HepG2 (cell line): ENCODE results near the gene MYOC. TPM values are rescaled to one million over a fixed set of nuclear protein-coding genes. Genes with fewer than 3 reads are reported as not detected.

Source experiments
- CAMTA2 ChIP-seq: sonication (generic); formaldehyde crosslinking; IDR thresholded peaks from 2 replicates; pipeline ENCODE4 v1.4.0; 2020; ENCODE audit warnings: mild to moderate bottlenecking, missing genetic modification reagents, borderline replicate concordance
- KDM1A ChIP-seq: IDR thresholded peaks from 2 replicates; pipeline ENCODE4 v1.6.1; 2016; ENCODE audit warnings: missing compliant biosample characterization
- MYC ChIP-seq: sonication (generic); formaldehyde crosslinking; IDR thresholded peaks from 2 replicates; pipeline ENCODE4 v1.9.0; 2021; ENCODE audit warnings: missing genetic modification reagents, borderline replicate concordance
- MZF1 ChIP-seq: sonication (generic); formaldehyde crosslinking; IDR thresholded peaks from 2 replicates; pipeline ENCODE4 v1.8.1; 2023; ENCODE audit warnings: mild to moderate bottlenecking, missing genetic modification reagents, borderline replicate concordance
- SALL1 ChIP-seq: sonication (generic); formaldehyde crosslinking; IDR thresholded peaks from 2 replicates; pipeline ENCODE4 v1.8.0; 2022; ENCODE audit warnings: mild to moderate bottlenecking, missing genetic modification reagents
- ZBTB7B ChIP-seq: sonication (generic); formaldehyde crosslinking; IDR thresholded peaks from 2 replicates; pipeline ENCODE4 v1.4.0; 2020; ENCODE audit warnings: missing genetic modification reagents
- polyA plus RNA-seq, 8 experiments: library from polyadenylated mRNA; depleted of rRNA in 3 of 8; stranded (reverse) in 7 of 8; unstranded in 1 of 8; fragments of >200 nt; fragmentation: Illumina TruSeq in 4 of 8; extraction: Trizol in 4 of 8; gene quantifications; 2 replicates each; pipeline versions ENCODE4 v1.2.1 to v1.2.3, GENCODE V29; 2011 to 2016; ENCODE audit warnings: low read depth in 4 of 8, missing spikeins in 1 of 8, mixed read lengths in 1 of 8; ENCODE audit not compliant: insufficient read depth in 1 of 8
- total RNA-seq, 5 experiments: library from RNA; depleted of rRNA; stranded (reverse); fragments of >200 nt; fragmentation: Illumina TruSeq; extraction: Trizol; gene quantifications; 2 replicates each; pipeline ENCODE4 v1.2.3, GENCODE V29; 2016; ENCODE audit warnings: low read depth in 1 of 5
- TF ChIP-seq, protein P1 (sequence below): IDR thresholded peaks from 2 replicates; pipeline ENCODE4 v1.6.1; 2016; ENCODE audit warnings: low read depth, missing genetic modification reagents, missing compliant biosample characterization
- TF ChIP-seq, protein P2 (sequence below): sonication (generic); formaldehyde crosslinking; IDR thresholded peaks from 2 replicates; pipeline ENCODE4 v1.8.0; 2022; ENCODE audit warnings: mild to moderate bottlenecking, missing genetic modification reagents, moderate library complexity
- TF ChIP-seq, protein P3 (sequence below): sonication (generic); formaldehyde crosslinking; IDR thresholded peaks from 2 replicates; pipeline ENCODE4 v1.4.0; 2020; ENCODE audit warnings: mild to moderate bottlenecking, missing genetic modification reagents
- TF ChIP-seq, protein P4 (sequence below): sonication (generic); formaldehyde crosslinking; IDR thresholded peaks from 2 replicates; pipeline ENCODE4 v1.5.0; 2020; ENCODE audit warnings: mild to moderate bottlenecking, missing genetic modification reagents, moderate library complexity
- TF ChIP-seq, protein P5 (sequence below): sonication (generic); formaldehyde crosslinking; IDR thresholded peaks from 2 replicates; pipeline ENCODE4 v1.4.0; 2020; ENCODE audit warnings: missing genetic modification reagents

MYOC gene
- total and polyA plus RNA-seq, 2 of the 13 experiments (the other 11 are each of a cell fraction or from before 2014, with no cell fraction given) = not detected

DNA sequence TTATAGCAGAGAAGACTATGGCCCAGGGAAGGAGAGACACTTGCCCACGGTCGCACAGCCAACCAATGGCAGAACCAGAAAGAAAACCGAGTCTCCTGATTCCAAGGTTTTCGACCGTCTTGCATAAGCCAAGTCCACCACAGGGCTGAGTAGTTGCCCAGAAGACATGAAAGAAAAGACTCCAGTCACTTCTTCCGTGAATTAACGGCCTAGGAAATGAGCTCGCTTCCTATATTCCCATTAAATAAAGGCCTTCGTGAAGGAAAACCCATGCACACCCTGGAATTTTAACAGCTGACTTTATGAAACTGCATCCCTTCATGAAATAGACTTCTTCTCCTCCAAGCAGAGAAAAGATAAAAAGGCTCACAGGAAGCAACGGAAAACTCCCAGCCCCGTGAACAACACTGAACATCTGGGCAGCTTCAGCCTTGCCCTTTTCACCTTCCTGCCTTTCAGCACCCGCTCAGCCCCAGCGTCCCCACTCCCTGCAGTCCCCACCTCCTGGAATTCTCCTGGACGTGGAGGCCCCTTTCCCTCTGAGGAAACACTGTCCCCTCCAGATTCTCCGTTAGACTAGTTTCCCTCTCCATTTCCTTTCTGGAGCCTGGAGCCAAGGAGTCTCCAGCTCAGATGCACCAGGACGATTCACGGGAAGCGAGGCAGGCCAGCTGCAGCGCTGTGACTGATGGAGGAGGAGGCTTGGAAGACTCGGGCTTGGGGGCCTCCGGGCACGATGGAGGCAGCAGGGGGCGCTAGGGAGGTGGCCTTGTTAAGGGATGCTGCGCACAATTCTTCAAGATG, 2.7 kb upstream of the MYOC start (continued):
- TF ChIP-seq, protein P1, sequence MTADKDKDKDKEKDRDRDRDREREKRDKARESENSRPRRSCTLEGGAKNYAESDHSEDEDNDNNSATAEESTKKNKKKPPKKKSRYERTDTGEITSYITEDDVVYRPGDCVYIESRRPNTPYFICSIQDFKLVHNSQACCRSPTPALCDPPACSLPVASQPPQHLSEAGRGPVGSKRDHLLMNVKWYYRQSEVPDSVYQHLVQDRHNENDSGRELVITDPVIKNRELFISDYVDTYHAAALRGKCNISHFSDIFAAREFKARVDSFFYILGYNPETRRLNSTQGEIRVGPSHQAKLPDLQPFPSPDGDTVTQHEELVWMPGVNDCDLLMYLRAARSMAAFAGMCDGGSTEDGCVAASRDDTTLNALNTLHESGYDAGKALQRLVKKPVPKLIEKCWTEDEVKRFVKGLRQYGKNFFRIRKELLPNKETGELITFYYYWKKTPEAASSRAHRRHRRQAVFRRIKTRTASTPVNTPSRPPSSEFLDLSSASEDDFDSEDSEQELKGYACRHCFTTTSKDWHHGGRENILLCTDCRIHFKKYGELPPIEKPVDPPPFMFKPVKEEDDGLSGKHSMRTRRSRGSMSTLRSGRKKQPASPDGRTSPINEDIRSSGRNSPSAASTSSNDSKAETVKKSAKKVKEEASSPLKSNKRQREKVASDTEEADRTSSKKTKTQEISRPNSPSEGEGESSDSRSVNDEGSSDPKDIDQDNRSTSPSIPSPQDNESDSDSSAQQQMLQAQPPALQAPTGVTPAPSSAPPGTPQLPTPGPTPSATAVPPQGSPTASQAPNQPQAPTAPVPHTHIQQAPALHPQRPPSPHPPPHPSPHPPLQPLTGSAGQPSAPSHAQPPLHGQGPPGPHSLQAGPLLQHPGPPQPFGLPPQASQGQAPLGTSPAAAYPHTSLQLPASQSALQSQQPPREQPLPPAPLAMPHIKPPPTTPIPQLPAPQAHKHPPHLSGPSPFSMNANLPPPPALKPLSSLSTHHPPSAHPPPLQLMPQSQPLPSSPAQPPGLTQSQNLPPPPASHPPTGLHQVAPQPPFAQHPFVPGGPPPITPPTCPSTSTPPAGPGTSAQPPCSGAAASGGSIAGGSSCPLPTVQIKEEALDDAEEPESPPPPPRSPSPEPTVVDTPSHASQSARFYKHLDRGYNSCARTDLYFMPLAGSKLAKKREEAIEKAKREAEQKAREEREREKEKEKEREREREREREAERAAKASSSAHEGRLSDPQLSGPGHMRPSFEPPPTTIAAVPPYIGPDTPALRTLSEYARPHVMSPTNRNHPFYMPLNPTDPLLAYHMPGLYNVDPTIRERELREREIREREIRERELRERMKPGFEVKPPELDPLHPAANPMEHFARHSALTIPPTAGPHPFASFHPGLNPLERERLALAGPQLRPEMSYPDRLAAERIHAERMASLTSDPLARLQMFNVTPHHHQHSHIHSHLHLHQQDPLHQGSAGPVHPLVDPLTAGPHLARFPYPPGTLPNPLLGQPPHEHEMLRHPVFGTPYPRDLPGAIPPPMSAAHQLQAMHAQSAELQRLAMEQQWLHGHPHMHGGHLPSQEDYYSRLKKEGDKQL (CRISPR knock-in tag) = no peak
- TF ChIP-seq, protein P2, sequence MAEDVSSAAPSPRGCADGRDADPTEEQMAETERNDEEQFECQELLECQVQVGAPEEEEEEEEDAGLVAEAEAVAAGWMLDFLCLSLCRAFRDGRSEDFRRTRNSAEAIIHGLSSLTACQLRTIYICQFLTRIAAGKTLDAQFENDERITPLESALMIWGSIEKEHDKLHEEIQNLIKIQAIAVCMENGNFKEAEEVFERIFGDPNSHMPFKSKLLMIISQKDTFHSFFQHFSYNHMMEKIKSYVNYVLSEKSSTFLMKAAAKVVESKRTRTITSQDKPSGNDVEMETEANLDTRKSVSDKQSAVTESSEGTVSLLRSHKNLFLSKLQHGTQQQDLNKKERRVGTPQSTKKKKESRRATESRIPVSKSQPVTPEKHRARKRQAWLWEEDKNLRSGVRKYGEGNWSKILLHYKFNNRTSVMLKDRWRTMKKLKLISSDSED (CRISPR knock-in tag) = no peak
- TF ChIP-seq ZBTB7B (CRISPR knock-in tag) = no peak
- TF ChIP-seq MYC (CRISPR knock-in tag) = peak; percentile 19; the same call in 1 of the 2 replicates
- 0 out of 2 replicates have a peak, but pooled peaks have one; percentile 15 for TF ChIP-seq KDM1A (CRISPR knock-in tag)
- TF ChIP-seq MZF1 (CRISPR knock-in tag) = no peak
- TF ChIP-seq, protein P3, sequence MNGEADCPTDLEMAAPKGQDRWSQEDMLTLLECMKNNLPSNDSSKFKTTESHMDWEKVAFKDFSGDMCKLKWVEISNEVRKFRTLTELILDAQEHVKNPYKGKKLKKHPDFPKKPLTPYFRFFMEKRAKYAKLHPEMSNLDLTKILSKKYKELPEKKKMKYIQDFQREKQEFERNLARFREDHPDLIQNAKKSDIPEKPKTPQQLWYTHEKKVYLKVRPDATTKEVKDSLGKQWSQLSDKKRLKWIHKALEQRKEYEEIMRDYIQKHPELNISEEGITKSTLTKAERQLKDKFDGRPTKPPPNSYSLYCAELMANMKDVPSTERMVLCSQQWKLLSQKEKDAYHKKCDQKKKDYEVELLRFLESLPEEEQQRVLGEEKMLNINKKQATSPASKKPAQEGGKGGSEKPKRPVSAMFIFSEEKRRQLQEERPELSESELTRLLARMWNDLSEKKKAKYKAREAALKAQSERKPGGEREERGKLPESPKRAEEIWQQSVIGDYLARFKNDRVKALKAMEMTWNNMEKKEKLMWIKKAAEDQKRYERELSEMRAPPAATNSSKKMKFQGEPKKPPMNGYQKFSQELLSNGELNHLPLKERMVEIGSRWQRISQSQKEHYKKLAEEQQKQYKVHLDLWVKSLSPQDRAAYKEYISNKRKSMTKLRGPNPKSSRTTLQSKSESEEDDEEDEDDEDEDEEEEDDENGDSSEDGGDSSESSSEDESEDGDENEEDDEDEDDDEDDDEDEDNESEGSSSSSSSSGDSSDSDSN (CRISPR knock-in tag) = peak; percentile 25; the same call in 1 of the 2 replicates
- TF ChIP-seq SALL1 = 0 out of 2 replicates have a peak, but pooled peaks have one; percentile 18
- TF ChIP-seq, protein P4, sequence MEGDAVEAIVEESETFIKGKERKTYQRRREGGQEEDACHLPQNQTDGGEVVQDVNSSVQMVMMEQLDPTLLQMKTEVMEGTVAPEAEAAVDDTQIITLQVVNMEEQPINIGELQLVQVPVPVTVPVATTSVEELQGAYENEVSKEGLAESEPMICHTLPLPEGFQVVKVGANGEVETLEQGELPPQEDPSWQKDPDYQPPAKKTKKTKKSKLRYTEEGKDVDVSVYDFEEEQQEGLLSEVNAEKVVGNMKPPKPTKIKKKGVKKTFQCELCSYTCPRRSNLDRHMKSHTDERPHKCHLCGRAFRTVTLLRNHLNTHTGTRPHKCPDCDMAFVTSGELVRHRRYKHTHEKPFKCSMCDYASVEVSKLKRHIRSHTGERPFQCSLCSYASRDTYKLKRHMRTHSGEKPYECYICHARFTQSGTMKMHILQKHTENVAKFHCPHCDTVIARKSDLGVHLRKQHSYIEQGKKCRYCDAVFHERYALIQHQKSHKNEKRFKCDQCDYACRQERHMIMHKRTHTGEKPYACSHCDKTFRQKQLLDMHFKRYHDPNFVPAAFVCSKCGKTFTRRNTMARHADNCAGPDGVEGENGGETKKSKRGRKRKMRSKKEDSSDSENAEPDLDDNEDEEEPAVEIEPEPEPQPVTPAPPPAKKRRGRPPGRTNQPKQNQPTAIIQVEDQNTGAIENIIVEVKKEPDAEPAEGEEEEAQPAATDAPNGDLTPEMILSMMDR (CRISPR knock-in tag) = peak; percentile 79
- no peak for TF ChIP-seq CAMTA2
- TF ChIP-seq, protein P5, sequence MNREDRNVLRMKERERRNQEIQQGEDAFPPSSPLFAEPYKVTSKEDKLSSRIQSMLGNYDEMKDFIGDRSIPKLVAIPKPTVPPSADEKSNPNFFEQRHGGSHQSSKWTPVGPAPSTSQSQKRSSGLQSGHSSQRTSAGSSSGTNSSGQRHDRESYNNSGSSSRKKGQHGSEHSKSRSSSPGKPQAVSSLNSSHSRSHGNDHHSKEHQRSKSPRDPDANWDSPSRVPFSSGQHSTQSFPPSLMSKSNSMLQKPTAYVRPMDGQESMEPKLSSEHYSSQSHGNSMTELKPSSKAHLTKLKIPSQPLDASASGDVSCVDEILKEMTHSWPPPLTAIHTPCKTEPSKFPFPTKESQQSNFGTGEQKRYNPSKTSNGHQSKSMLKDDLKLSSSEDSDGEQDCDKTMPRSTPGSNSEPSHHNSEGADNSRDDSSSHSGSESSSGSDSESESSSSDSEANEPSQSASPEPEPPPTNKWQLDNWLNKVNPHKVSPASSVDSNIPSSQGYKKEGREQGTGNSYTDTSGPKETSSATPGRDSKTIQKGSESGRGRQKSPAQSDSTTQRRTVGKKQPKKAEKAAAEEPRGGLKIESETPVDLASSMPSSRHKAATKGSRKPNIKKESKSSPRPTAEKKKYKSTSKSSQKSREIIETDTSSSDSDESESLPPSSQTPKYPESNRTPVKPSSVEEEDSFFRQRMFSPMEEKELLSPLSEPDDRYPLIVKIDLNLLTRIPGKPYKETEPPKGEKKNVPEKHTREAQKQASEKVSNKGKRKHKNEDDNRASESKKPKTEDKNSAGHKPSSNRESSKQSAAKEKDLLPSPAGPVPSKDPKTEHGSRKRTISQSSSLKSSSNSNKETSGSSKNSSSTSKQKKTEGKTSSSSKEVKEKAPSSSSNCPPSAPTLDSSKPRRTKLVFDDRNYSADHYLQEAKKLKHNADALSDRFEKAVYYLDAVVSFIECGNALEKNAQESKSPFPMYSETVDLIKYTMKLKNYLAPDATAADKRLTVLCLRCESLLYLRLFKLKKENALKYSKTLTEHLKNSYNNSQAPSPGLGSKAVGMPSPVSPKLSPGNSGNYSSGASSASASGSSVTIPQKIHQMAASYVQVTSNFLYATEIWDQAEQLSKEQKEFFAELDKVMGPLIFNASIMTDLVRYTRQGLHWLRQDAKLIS (CRISPR knock-in tag) = no peak
